ENCODE measurements around the gene FTSJ3.

FTSJ3 gene

GRCh38 chr17:63786971-63787711 is 40.3 kb downstream of the FTSJ3 start:
- H3K4me3 ChIP-seq (ENCODE audit: low read depth, low read length), result no peak overlapping the region
- ChIA-PET CTCF (interaction anchor here (0.9 to 1.3 kb wide), 2 partner anchors 9 to 48 kb away, joined by 3 read pairs; no protein-coding TSS in a partner anchor), POLR2A (no interaction called here)
- no peak for TF ChIP-seq CTCF (IDR thresholded peaks at IDR 0.05; ENCODE audit: insufficient read depth, low read length, missing control alignments)
- no peak for DNase-seq (ENCODE audit: low read depth, low spot score)

- CTCF ChIA-PET, result interaction anchor here (0.6 to 1.3 kb wide), 3 partner anchors 11 to 49 kb away, joined by 3 to 5 read pairs (median 3); no protein-coding TSS in a partner anchor
- POLR2A ChIA-PET, result no interaction called here
- no peak for DNase-seq (ENCODE audit: low read depth, low spot score)
- no peak for TF ChIP-seq CTCF (IDR thresholded peaks at IDR 0.05; ENCODE audit: insufficient read depth, low read length, missing control alignments)
- H3K4me3 ChIP-seq (ENCODE audit: low read depth, low read length), result no peak overlapping the region
Observed at GRCh38 chr17:63786117-63786516, 41.3 kb downstream of the FTSJ3 start.

- ChIA-PET POLR2A (no interaction called here), CTCF (interaction anchor here (1.4 kb wide), 1 partner anchor 11 kb away, joined by 3 read pairs; no protein-coding TSS in a partner anchor)
- DNase-seq (ENCODE audit: low read depth, low spot score), result no peak
- H3K4me3 ChIP-seq (ENCODE audit: low read depth, low read length), result no peak overlapping the region
- no peak for TF ChIP-seq CTCF (IDR thresholded peaks at IDR 0.05; ENCODE audit: insufficient read depth, low read length, missing control alignments)
Observed at GRCh38 chr17:63785556-63785955, 41.9 kb downstream of the FTSJ3 start.

GRCh38 chr17:63783522-63783921 is 43.9 kb downstream of the FTSJ3 start:
- CTCF ChIA-PET, result interaction anchor here (1.1 to 1.5 kb wide), 3 partner anchors 10 to 19 kb away, joined by 3 to 4 read pairs (median 3); no protein-coding TSS in a partner anchor
- DNase-seq (ENCODE audit: low read depth, low spot score), result no peak
- no peak overlapping the region for H3K4me3 ChIP-seq (ENCODE audit: low read depth, low read length)
- POLR2A ChIA-PET, result interaction anchor here (3.1 kb wide), 1 partner anchor 10 kb away, joined by 10 read pairs; the partner anchor contains the start of genes CCDC47 and DDX42
- no peak for TF ChIP-seq CTCF (IDR thresholded peaks at IDR 0.05; ENCODE audit: insufficient read depth, low read length, missing control alignments)

GRCh38 chr17:63780928-63781327 is 46.5 kb downstream of the FTSJ3 start:
- CTCF ChIA-PET, result interaction anchor here (0.9 to 1.3 kb wide), 3 partner anchors 9 to 169 kb away, joined by 3 to 6 read pairs (median 3); no protein-coding TSS in a partner anchor
- POLR2A ChIA-PET, result interaction anchor here (0.6 kb wide), 1 partner anchor 10 kb away, joined by 3 read pairs; no protein-coding TSS in a partner anchor
- TF ChIP-seq CTCF (IDR thresholded peaks at IDR 0.05; ENCODE audit: insufficient read depth, low read length, missing control alignments), result no peak
- no peak overlapping the region for H3K4me3 ChIP-seq (ENCODE audit: low read depth, low read length)
- no peak for DNase-seq (ENCODE audit: low read depth, low spot score)

GRCh38 chr17:63780507-63780906 is 47.0 kb downstream of the FTSJ3 start:
- CTCF ChIA-PET, result interaction anchor here (1.1 to 1.3 kb wide), 2 partner anchors 10 to 19 kb away, joined by 3 to 6 read pairs; no protein-coding TSS in a partner anchor
- TF ChIP-seq CTCF (IDR thresholded peaks at IDR 0.05; ENCODE audit: insufficient read depth, low read length, missing control alignments), result no peak
- H3K4me3 ChIP-seq (ENCODE audit: low read depth, low read length), result no peak overlapping the region
- DNase-seq (ENCODE audit: low read depth, low spot score), result no peak
- POLR2A ChIA-PET, result interaction anchor here (0.6 kb wide), 1 partner anchor 10 kb away, joined by 3 read pairs; no protein-coding TSS in a partner anchor
